IMR-90 (cell line): ENCODE measurements around the gene FSTL5.

Experiments
- CEBPB ChIP-seq: IDR thresholded peaks from 2 replicates; pipeline ENCODE4 v1.6.1; 2012; ENCODE audit warnings: low read depth, low read length, improper control_type of control experiment
- CHD1 ChIP-seq: IDR thresholded peaks from 2 replicates; pipeline ENCODE4 v1.6.1; 2012; ENCODE audit warnings: low read depth, low read length, improper control_type of control experiment
- MAFK ChIP-seq: IDR thresholded peaks from 2 replicates; pipeline ENCODE4 v1.6.1; 2012; ENCODE audit warnings: low read depth, low read length, improper control_type of control experiment
- MXI1 ChIP-seq: IDR thresholded peaks from 2 replicates; pipeline ENCODE4 v1.6.1; 2012; ENCODE audit warnings: low read depth, mild to moderate bottlenecking, low read length, moderate library complexity, borderline replicate concordance
- POLR2A ChIP-seq: IDR thresholded peaks from 2 replicates; pipeline ENCODE4 v1.6.1; 2012; ENCODE audit warnings: mild to moderate bottlenecking, low read depth, low read length
- RAD21 ChIP-seq: IDR thresholded peaks from 2 replicates; pipeline ENCODE4 v1.6.1; 2012; ENCODE audit warnings: low read length, improper control_type of control experiment
- RCOR1 ChIP-seq: IDR thresholded peaks from 2 replicates; pipeline ENCODE4 v1.6.1; 2012; ENCODE audit warnings: mild to moderate bottlenecking, low read length, improper control_type of control experiment; ENCODE audit not compliant: insufficient replicate concordance
- RFX5 ChIP-seq: IDR thresholded peaks from 2 replicates; pipeline ENCODE4 v1.8.0; 2012; ENCODE audit warnings: low read depth, mild to moderate bottlenecking, low read length, moderate library complexity
- SMC3 ChIP-seq: fragments of 150-350 bp; IDR thresholded peaks from 2 replicates; pipeline ENCODE4 v1.6.1; 2016; ENCODE audit warnings: low read depth, mild to moderate bottlenecking, antibody characterized with exemption, low read length, moderate library complexity
- TF ChIP-seq, protein P1 (sequence below): conservative IDR thresholded peaks from 2 replicates; pipeline ENCODE4 v1.5.1; 2012; ENCODE audit warnings: mild to moderate bottlenecking, low read depth, low read length, improper control_type of control experiment

DNA sequence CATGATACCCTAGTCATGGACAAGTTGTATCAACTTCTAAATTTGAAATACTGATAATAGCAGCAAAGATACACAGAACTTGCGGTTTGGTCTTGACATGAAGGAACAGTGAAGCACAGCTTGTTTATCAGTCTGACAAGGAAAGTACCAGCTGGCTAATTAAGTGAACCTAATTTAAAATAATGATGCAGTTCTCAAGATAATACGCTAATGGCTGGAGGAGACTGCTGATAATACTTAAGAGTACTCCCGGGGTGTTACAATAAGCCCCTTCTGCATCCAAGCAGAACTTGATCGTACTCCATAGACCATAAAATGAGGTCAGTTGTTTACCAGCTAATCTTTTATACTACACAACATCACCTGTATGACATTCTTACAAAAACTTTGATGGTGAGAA lies 697.5 kb downstream of the FSTL5 start:
- no peak for TF ChIP-seq POLR2A
- TF ChIP-seq CEBPB: no peak
- TF ChIP-seq, protein P1, sequence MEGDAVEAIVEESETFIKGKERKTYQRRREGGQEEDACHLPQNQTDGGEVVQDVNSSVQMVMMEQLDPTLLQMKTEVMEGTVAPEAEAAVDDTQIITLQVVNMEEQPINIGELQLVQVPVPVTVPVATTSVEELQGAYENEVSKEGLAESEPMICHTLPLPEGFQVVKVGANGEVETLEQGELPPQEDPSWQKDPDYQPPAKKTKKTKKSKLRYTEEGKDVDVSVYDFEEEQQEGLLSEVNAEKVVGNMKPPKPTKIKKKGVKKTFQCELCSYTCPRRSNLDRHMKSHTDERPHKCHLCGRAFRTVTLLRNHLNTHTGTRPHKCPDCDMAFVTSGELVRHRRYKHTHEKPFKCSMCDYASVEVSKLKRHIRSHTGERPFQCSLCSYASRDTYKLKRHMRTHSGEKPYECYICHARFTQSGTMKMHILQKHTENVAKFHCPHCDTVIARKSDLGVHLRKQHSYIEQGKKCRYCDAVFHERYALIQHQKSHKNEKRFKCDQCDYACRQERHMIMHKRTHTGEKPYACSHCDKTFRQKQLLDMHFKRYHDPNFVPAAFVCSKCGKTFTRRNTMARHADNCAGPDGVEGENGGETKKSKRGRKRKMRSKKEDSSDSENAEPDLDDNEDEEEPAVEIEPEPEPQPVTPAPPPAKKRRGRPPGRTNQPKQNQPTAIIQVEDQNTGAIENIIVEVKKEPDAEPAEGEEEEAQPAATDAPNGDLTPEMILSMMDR: no peak
- no peak for TF ChIP-seq RAD21
- TF ChIP-seq MAFK: no peak
- TF ChIP-seq SMC3: no peak
- no peak for TF ChIP-seq MXI1
- no peak for TF ChIP-seq CHD1
- no peak for TF ChIP-seq RFX5
- no peak for TF ChIP-seq RCOR1
